Hepatocyte (in vitro differentiated cells): ENCODE results near the gene PROCR. TPM values are rescaled to one million over a fixed set of nuclear protein-coding genes. Genes with fewer than 3 reads are reported as not detected.
"Not testable (repeated sequence)": the region's sequence is repeated elsewhere in the genome, so short reads cannot be mapped to it uniquely, and the experiment has no call there.

Source experiments
- DNase-seq: peaks from one replicate; pipeline ENCODE4 v3.0.0-alpha.2; 2016; ENCODE audit warnings: low spot score
- H2AFZ ChIP-seq: fragments of 200-600 bp; sonication (generic); 2 replicates; pipeline ENCODE4 v1.6.0; 2016; ENCODE audit warnings: antibody characterized with exemption, mild to moderate bottlenecking
- H3K27ac ChIP-seq: fragments of 200-600 bp; sonication (generic); 2 replicates; pipeline ENCODE4 v1.5.1; 2016; ENCODE audit warnings: mild to moderate bottlenecking
- H3K27me3 ChIP-seq: fragments of 200-600 bp; sonication (generic); 2 replicates; pipeline ENCODE4 v1.6.1; 2016
- H3K36me3 ChIP-seq: fragments of 200-600 bp; sonication (generic); replicated peaks from 2 replicates; pipeline ENCODE4 v1.5.1; 2016; ENCODE audit warnings: low read depth; ENCODE audit not compliant: insufficient read depth
- H3K4me1 ChIP-seq: fragments of 200-600 bp; sonication (generic); 2 replicates; pipeline ENCODE4 v1.5.1; 2016; ENCODE audit warnings: mild to moderate bottlenecking, moderate library complexity; ENCODE audit not compliant: insufficient read depth
- H3K4me2 ChIP-seq: fragments of 200-600 bp; sonication (generic); 2 replicates; pipeline ENCODE4 v1.6.0; 2016
- H3K4me3 ChIP-seq: fragments of 200-600 bp; sonication (generic); 2 replicates; pipeline ENCODE4 v1.5.1; 2016; ENCODE audit warnings: mild to moderate bottlenecking
- H3K79me2 ChIP-seq: fragments of 200-600 bp; sonication (generic); 2 replicates; pipeline ENCODE4 v1.6.0; 2017; ENCODE audit warnings: mild to moderate bottlenecking
- H3K9me2 ChIP-seq: fragments of 200-600 bp; sonication (generic); replicated peaks from 2 replicates; pipeline ENCODE4 v1.6.0; 2017; ENCODE audit warnings: mild to moderate bottlenecking; ENCODE audit not compliant: insufficient read depth
- H3K9me3 ChIP-seq: fragments of 200-600 bp; sonication (generic); 2 replicates; pipeline ENCODE4 v1.5.1; 2016; ENCODE audit warnings: low read depth, mild to moderate bottlenecking
- H4K20me1 ChIP-seq: fragments of 200-600 bp; sonication (generic); 2 replicates; pipeline ENCODE4 v1.6.0; 2016; ENCODE audit warnings: mild to moderate bottlenecking; ENCODE audit not compliant: insufficient read depth, poor library complexity, severe bottlenecking
- CTCF ChIP-seq: fragments of 200-600 bp; sonication (generic); IDR thresholded peaks from 2 replicates; pipeline ENCODE4 v1.5.1; 2016; ENCODE audit warnings: antibody characterized with exemption, mild to moderate bottlenecking; ENCODE audit not compliant: poor library complexity
- EZH2 ChIP-seq: fragments of 200-600 bp; sonication (generic); IDR thresholded peaks from 2 replicates; pipeline ENCODE4 v1.6.1; 2016; ENCODE audit warnings: antibody characterized with exemption, mild to moderate bottlenecking, borderline replicate concordance
- EZH2phosphoT487 ChIP-seq: fragments of 200-600 bp; sonication (generic); IDR thresholded peaks from one replicate; pipeline ENCODE4 v1.6.1; 2018; ENCODE audit warnings: antibody characterized with exemption, mild to moderate bottlenecking, low read depth, moderate library complexity; ENCODE audit not compliant: unreplicated experiment, severe bottlenecking
- WGBS: methylation state at CpG from one replicate; pipeline ENCODE4 v1.1.6; 2016; ENCODE audit warnings: low lambda C conversion rate; ENCODE audit errors: missing lambda C conversion rate; 5-methylcytosine and 5-hydroxymethylcytosine counted together
- polyA plus RNA-seq: library from polyadenylated mRNA; unstranded; fragments of >200 nt; fragmentation: Nextera tagmentation; extraction: Ambion mirVana; gene quantifications from 2 replicates; pipeline ENCODE4 v1.2.1, GENCODE V29; 2016
- total RNA-seq: library from RNA; depleted of rRNA; stranded (reverse); fragments of >200 nt; gene quantifications from 2 replicates; pipeline ENCODE4 v1.2.3, GENCODE V29; 2014

The PROCR gene
- total and polyA plus RNA-seq, 2 experiments from 2014 or later = 7.7 to 14.1 TPM

- Histone ChIP-seq H2AFZ (no peak overlapping the region), H3K27ac (no peak overlapping the region), H3K79me2 (no peaks in the 10 kb centered on the region), H3K9me3 (no peaks in the 10 kb centered on the region), H3K27me3 (no peaks in the 10 kb centered on the region), H3K36me3 (no peaks in the 10 kb centered on the region), H3K4me2 (no peak overlapping the region), H3K4me1 (peaks cover 5% of the 10 kb centered on the region), H3K4me3 (no peak overlapping the region), H3K9me2 (no peaks in the 10 kb centered on the region), H4K20me1 (no peaks in the 10 kb centered on the region)
- TF ChIP-seq EZH2phosphoT487 (no peak), EZH2 (no peak), CTCF (no peak)
- WGBS = 83% methylated on average over 6 of the region's 6 CpGs
- DNase-seq = no peak
These were observed 20.9 kb upstream of the PROCR start for GRCh38 chr20:35150846-35151579.

GRCh38 chr20:35151736-35152135, 20.1 kb upstream of the PROCR start:
- Histone ChIP-seq H3K36me3 (no peaks in the 10 kb centered on the region), H3K4me2 (no peak overlapping the region), H3K27me3 (no peaks in the 10 kb centered on the region), H4K20me1 (no peaks in the 10 kb centered on the region), H3K27ac (no peak overlapping the region), H3K9me3 (no peaks in the 10 kb centered on the region), H3K9me2 (no peaks in the 10 kb centered on the region), H3K4me1 (peaks cover 5% of the 10 kb centered on the region), H3K4me3 (no peak overlapping the region), H2AFZ (no peak overlapping the region), H3K79me2 (no peaks in the 10 kb centered on the region)
- WGBS = 86% methylated on average over 4 of the region's 4 CpGs
- no peak for DNase-seq
- TF ChIP-seq EZH2phosphoT487 (no peak), CTCF (no peak), EZH2 (no peak)

- 84% methylated on average over 2 of the region's 2 CpGs for WGBS
- DNase-seq = no peak
- Histone ChIP-seq H3K9me2 (no peaks in the 10 kb centered on the region), H3K4me2 (no peak overlapping the region), H3K79me2 (no peaks in the 10 kb centered on the region), H3K36me3 (no peaks in the 10 kb centered on the region), H2AFZ (no peak overlapping the region), H4K20me1 (no peaks in the 10 kb centered on the region), H3K4me1 (no peaks in the 10 kb centered on the region), H3K9me3 (no peaks in the 10 kb centered on the region), H3K4me3 (no peak overlapping the region), H3K27me3 (no peaks in the 10 kb centered on the region), H3K27ac (no peak overlapping the region)
- no peak for TF ChIP-seq EZH2phosphoT487
- TF ChIP-seq EZH2 = no peak
- TF ChIP-seq CTCF = no peak
These were observed 15.9 kb upstream of the PROCR start for GRCh38 chr20:35155936-35156335.

GRCh38 chr20:35156978-35157377, 14.9 kb upstream of the PROCR start:
- Histone ChIP-seq H3K9me2 (no peaks in the 10 kb centered on the region), H2AFZ (no peak overlapping the region), H3K4me3 (no peak overlapping the region), H3K27ac (no peak overlapping the region), H3K9me3 (no peaks in the 10 kb centered on the region), H3K4me2 (no peak overlapping the region), H3K79me2 (no peaks in the 10 kb centered on the region), H3K4me1 (no peaks in the 10 kb centered on the region), H3K36me3 (no peaks in the 10 kb centered on the region), H4K20me1 (no peaks in the 10 kb centered on the region), H3K27me3 (no peaks in the 10 kb centered on the region)
- WGBS = 93% methylated on average over 6 of the region's 6 CpGs
- DNase-seq = no peak
- TF ChIP-seq EZH2phosphoT487 (no peak), CTCF (no peak), EZH2 (no peak)

- not testable (repeated sequence) for H3K36me3 ChIP-seq, H3K4me3 ChIP-seq, H3K27me3 ChIP-seq, H3K9me3 ChIP-seq, H3K9me2 ChIP-seq, H3K4me2 ChIP-seq, H3K27ac ChIP-seq, H3K4me1 ChIP-seq, H2AFZ ChIP-seq, DNase-seq, H4K20me1 ChIP-seq, H3K79me2 ChIP-seq
- 90% methylated on average over 5 of the region's 5 CpGs for WGBS
These were observed 11.5 kb upstream of the PROCR start for GRCh38 chr20:35160341-35160740.
